Endodermal cell (in vitro differentiated cells): Measurements from ENCODE around the gene ARMC8. TPM values are rescaled to one million over a fixed set of nuclear protein-coding genes. Genes with fewer than 3 reads are reported as not detected.
A peak's percentile ranks its signal among the peaks of the same experiment; 100 is the strongest.

ENCODE experiments used
- DNase-seq: peaks from one replicate; pipeline ENCODE4 v3.0.0-alpha.2; 2017
- H3K27ac ChIP-seq: 2 replicates; pipeline ENCODE4 v1.5.1; 2013; ENCODE audit warnings: mild to moderate bottlenecking, low read depth, low read length, moderate library complexity
- H3K27me3 ChIP-seq: 2 replicates; pipeline ENCODE4 v1.6.1; 2013; ENCODE audit warnings: mild to moderate bottlenecking, low read length, moderate library complexity; ENCODE audit not compliant: insufficient read depth, control insufficient read depth, poor library complexity, severe bottlenecking
- H3K36me3 ChIP-seq: 2 replicates; pipeline ENCODE4 v1.7.0; 2013; ENCODE audit warnings: mild to moderate bottlenecking, low read length, moderate library complexity; ENCODE audit not compliant: control insufficient read depth, insufficient read depth
- H3K4me1 ChIP-seq: one replicate; pipeline ENCODE4 v1.7.0; 2013; ENCODE audit warnings: low read length; ENCODE audit not compliant: control insufficient read depth, insufficient read depth
- H3K4me3 ChIP-seq: 2 replicates; pipeline ENCODE4 v1.5.1; 2013; ENCODE audit warnings: mild to moderate bottlenecking, low read length, moderate library complexity
- H3K9ac ChIP-seq: 2 replicates; pipeline ENCODE4 v1.6.1; 2013; ENCODE audit warnings: mild to moderate bottlenecking, low read length, moderate library complexity; ENCODE audit not compliant: poor library complexity, severe bottlenecking; ENCODE audit errors: extremely low read depth
- H3K9me3 ChIP-seq: 2 replicates; pipeline ENCODE4 v1.6.1; 2013; ENCODE audit warnings: mild to moderate bottlenecking, low read length, moderate library complexity; ENCODE audit not compliant: control insufficient read depth
- H3K27ac Mint-ChIP-seq: 2 replicates; pipeline ENCODE4 v1.8.0; 2020; ENCODE audit warnings: mixed read lengths
- H3K27me3 Mint-ChIP-seq: 2 replicates; pipeline ENCODE4 v1.8.0; 2021; ENCODE audit warnings: mild to moderate bottlenecking, mixed read lengths; ENCODE audit not compliant: insufficient read depth
- H3K36me3 Mint-ChIP-seq: 2 replicates; pipeline ENCODE4 v1.8.0; 2020; ENCODE audit warnings: low read depth, mixed read lengths
- H3K4me1 Mint-ChIP-seq: 2 replicates; pipeline ENCODE4 v1.8.0; 2020; ENCODE audit warnings: mixed read lengths
- H3K4me3 Mint-ChIP-seq: 2 replicates; pipeline ENCODE4 v1.8.0; 2020; ENCODE audit warnings: mild to moderate bottlenecking, moderate library complexity, mixed read lengths
- H3K9me3 Mint-ChIP-seq: 2 replicates; pipeline ENCODE4 v1.8.0; 2020; ENCODE audit warnings: mild to moderate bottlenecking, mixed read lengths
- WGBS, 2 experiments: methylation state at CpG; one replicate each; pipeline versions ENCODE4 v1.1.5 to v1.1.7; 2013; ENCODE audit warnings: missing lambda C conversion rate in 2 of 2, mixed read lengths in 1 of 2; ENCODE audit not compliant: insufficient coverage in 1 of 2, insufficient read length in 1 of 2; 5-methylcytosine and 5-hydroxymethylcytosine counted together
- total RNA-seq, 2 donors: library from RNA; stranded (reverse); fragmentation: NEBNext Ultra II Directional in 1 of 2; extraction: Animal tissue kit (Norgen Biotek cat#: 25700) in 1 of 2; gene quantifications; 2 replicates in 1 of 2; 3 replicates in 1 of 2; pipeline ENCODE4 v1.2.1, GENCODE V29; 2021
- TF ChIP-seq, protein P1 (sequence below): fragments of 200-600 bp; sonication (generic); conservative IDR thresholded peaks from 2 replicates; pipeline ENCODE4 v1.5.0; 2021; ENCODE audit warnings: antibody characterized with exemption, mild to moderate bottlenecking

Gene ARMC8
- total RNA-seq, 2 donors from 2014 or later, result 58.6 to 60.4 TPM

GRCh38 chr3:138326866-138327595, 139.9 kb downstream of the ARMC8 start:
- Mint-ChIP-seq H3K36me3 (no peaks in the 10 kb centered on the region), H3K27ac (no peak overlapping the region), H3K9me3 (no peaks in the 10 kb centered on the region), H3K4me3 (no peak overlapping the region), H3K27me3 (peaks cover 2% of the 10 kb centered on the region), H3K4me1 (peaks cover 20% of the 10 kb centered on the region)
- H3K36me3 ChIP-seq, result no peaks in the 10 kb centered on the region
- H3K4me3 ChIP-seq, result no peak overlapping the region
- TF ChIP-seq, protein P1, sequence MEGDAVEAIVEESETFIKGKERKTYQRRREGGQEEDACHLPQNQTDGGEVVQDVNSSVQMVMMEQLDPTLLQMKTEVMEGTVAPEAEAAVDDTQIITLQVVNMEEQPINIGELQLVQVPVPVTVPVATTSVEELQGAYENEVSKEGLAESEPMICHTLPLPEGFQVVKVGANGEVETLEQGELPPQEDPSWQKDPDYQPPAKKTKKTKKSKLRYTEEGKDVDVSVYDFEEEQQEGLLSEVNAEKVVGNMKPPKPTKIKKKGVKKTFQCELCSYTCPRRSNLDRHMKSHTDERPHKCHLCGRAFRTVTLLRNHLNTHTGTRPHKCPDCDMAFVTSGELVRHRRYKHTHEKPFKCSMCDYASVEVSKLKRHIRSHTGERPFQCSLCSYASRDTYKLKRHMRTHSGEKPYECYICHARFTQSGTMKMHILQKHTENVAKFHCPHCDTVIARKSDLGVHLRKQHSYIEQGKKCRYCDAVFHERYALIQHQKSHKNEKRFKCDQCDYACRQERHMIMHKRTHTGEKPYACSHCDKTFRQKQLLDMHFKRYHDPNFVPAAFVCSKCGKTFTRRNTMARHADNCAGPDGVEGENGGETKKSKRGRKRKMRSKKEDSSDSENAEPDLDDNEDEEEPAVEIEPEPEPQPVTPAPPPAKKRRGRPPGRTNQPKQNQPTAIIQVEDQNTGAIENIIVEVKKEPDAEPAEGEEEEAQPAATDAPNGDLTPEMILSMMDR, result no peak
- H3K27me3 ChIP-seq, result no peaks in the 10 kb centered on the region
- no peak for DNase-seq
- no peaks in the 10 kb centered on the region for H3K9me3 ChIP-seq
- H3K9ac ChIP-seq, result no peak overlapping the region
- H3K4me1 ChIP-seq, result no peaks in the 10 kb centered on the region
- no peak overlapping the region for H3K27ac ChIP-seq
- WGBS, 2 experiments, result 94 to 100% methylated on average over 5 to 12 of the region's 12 CpGs

DNA sequence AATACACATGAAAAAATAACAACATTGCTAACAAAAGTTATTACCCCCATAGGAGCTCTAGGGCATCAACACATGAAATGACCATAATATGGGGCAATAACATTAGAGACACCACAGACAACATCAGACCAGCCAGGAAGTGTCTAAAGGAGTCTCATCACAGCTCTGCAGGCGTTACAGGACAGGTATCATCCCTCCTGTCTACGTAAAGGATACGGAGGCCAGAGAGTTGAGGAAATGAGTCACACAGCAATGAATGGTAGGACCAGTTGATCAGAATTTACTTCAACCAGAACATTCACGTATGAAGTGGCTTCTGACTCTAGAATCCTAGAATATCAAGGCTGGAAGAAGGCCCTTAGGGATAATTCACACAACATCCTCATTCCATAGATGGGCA, 140.7 kb downstream of the ARMC8 start:
- no peaks in the 10 kb centered on the region for H3K36me3 ChIP-seq
- no peak overlapping the region for H3K27ac Mint-ChIP-seq
- peaks cover 2% of the 10 kb centered on the region for H3K27me3 Mint-ChIP-seq
- no peak overlapping the region for H3K4me3 Mint-ChIP-seq
- no peak for DNase-seq
- H3K4me3 ChIP-seq, result no peak overlapping the region
- no peak overlapping the region for H3K27ac ChIP-seq
- H3K9me3 Mint-ChIP-seq, result no peaks in the 10 kb centered on the region
- H3K4me1 Mint-ChIP-seq, result peaks cover 20% of the 10 kb centered on the region
- TF ChIP-seq, protein P1, result no peak
- no peaks in the 10 kb centered on the region for H3K36me3 Mint-ChIP-seq
- H3K9ac ChIP-seq, result no peak overlapping the region
- no peaks in the 10 kb centered on the region for H3K4me1 ChIP-seq
- no peaks in the 10 kb centered on the region for H3K9me3 ChIP-seq
- H3K27me3 ChIP-seq, result no peaks in the 10 kb centered on the region
- 86 to 89% methylated on average over 4 of the region's 4 CpGs for WGBS, 2 experiments

- Histone ChIP-seq H3K36me3 (no peaks in the 10 kb centered on the region), H3K4me1 (no peaks in the 10 kb centered on the region), H3K27ac (no peak overlapping the region), H3K4me3 (no peak overlapping the region), H3K27me3 (no peaks in the 10 kb centered on the region), H3K9ac (no peak overlapping the region), H3K9me3 (no peaks in the 10 kb centered on the region)
- H3K27ac Mint-ChIP-seq, result no peak overlapping the region
- H3K27me3 Mint-ChIP-seq, result peaks cover 2% of the 10 kb centered on the region
- peaks cover 20% of the 10 kb centered on the region for H3K4me1 Mint-ChIP-seq
- H3K4me3 Mint-ChIP-seq, result no peak overlapping the region
- no peak for DNase-seq
- WGBS, 2 experiments, result 46 to 54% methylated on average over 2 of the region's 2 CpGs
- TF ChIP-seq, protein P1, result peak; percentile 53
- H3K9me3 Mint-ChIP-seq, result no peaks in the 10 kb centered on the region
- no peaks in the 10 kb centered on the region for H3K36me3 Mint-ChIP-seq
Measured at GRCh38 chr3:138328341-138328740, 141.2 kb downstream of the ARMC8 start.
